HG03469 (cell line): Measurements from ENCODE around the gene TTC13.

Experiments
- ATAC-seq: cut with Tn5 transposase; IDR thresholded peaks from one replicate; pipeline ENCODE4 v1.9.1; 2021; ENCODE audit warnings: mild to moderate bottlenecking, moderate library complexity, moderate number of reproducible peaks; ENCODE audit not compliant: unreplicated experiment

Gene TTC13

DNA sequence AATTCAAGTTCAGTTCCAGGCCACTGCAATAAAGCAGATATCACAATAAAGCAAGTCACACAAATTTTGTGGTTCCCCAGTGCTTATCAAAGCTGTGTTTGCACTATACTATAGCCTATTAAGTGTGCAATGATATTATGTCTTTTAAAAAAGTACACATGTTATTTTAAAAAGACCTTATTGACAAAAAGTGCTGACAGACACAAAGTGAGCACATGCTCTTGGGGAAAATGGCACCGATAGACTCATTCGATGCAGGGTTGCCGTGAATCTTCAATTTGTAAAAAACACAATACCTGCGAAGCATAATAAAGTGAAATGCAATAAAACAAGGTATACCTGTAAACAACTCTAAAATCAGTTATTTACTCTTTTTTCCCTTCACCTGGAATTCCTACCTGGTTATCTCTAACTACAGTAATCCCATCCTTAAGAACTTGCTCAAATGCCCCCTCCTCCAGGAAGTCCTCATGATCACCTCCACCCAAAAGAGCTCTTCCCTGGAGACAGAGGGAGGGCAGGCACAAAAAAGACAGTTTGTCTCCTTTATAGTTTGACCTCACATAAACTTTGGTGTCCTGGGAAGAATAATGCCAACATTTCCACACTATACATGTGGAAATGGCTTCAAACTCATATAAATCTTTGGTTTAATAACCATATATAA is 100.6 kb downstream of the TTC13 start:
- no peak for ATAC-seq

DNA sequence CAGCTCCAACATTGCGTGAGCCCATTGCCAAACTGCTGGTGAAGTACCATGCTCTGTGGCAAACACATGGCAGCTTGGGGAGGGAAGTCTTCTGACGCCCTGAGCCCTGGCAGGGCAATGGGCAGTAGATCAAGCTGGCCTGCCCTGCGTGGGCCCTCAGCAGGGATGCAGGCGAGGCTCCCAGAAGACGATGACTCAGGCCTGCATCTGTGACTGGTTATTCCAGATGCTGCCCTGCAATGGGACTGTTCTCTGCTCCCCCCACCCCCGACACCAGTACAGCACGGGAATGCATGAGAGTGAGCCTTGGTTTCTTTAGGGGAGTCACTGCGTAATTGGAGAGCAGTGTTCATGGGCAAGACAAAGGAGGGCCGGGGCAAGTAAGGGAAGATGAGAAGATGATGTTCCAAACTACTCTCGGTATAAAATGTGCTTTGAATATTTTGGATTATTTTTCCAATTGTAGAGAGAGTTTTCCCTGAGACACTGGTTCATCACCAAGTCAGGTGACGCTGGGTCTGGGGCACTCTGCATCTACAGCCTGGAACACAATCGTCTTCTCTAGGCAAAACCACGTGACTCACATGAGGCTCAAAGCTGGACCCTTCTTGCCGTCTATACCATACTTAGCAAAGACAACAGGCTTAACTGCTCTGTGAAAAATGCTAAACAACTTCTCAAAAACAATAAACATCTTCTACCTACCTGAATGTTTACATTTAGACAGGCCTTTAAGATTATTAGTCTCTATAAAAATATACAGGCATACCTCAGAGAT is 101.3 kb downstream of the TTC13 start:
- no peak for ATAC-seq

DNA sequence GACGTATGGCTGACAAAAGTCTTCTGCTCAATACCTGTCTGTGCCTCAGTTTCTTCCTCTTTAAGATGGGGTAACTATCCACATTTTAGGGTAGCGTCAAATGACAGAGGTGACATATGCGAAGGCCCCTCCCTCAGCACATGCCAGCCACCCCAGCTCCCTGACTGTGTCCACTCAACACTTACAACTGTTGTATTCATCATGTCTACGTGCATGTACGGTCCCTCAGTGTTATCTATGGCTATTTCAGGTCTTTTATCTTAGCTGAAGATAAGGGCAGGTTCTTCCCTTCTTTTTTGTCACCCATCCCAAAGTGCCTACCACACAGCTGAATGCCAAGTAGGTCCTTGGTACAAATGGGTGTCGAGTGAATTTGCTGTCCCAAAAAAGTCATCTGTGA is 102.0 kb downstream of the TTC13 start:
- no peak for ATAC-seq

DNA sequence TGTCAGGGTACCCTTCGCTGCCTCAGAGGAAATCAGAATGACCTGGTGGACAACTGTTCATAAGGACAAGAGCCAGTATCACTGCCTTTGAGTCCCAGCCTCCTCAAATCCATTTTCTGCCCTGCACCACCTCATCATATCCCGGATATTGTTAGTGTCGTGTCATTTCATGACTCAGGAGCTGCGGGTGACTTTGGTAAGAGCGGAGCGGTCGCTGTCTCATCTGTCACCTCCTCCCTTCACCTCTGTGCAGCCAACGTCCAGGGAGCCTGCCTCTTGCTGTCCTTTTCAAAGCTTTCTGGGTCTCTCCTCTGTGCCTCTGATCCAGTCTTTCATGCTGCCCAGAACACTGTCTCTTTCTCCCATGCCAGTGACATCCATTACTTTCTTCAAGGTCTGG is 103.3 kb downstream of the TTC13 start:
- ATAC-seq: no peak

DNA sequence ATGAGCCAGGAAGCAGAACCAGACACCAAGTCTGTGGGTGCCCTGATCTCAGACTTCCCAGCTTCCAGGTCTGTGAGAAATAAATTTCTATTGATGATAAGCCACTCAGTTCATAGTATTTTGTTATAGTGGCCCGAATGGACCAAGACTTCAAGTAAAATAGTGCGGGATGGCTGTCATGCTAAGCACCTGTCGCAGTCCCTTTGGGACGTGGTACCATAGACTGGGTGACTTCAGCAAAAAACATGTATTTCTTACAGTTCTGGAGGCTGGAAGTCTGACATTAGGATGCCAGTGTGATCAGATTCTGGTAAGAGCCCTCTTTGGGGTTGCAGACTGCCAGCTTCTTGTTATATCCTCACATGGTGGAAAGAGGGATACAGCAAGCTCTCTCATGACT is 107.7 kb downstream of the TTC13 start:
- ATAC-seq: no peak

DNA sequence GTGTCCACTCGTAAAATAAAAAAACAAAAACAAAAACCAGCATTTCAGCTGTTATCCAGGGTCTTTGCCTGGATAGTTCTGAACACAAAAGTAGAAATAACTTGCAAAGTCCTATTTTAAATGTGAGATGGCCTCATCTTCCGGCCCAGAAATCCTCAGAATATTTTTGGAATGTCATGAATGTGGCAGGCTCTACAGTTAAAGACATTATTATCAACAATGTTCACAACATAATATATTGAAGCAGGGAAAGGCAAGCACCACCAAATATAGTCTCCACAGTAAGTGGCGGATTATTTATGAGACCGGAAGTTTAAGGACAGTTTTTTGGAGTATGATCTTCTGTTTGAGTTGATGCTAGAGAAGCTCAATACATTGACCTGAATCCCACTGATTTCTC is 109.2 kb downstream of the TTC13 start:
- no peak for ATAC-seq

DNA sequence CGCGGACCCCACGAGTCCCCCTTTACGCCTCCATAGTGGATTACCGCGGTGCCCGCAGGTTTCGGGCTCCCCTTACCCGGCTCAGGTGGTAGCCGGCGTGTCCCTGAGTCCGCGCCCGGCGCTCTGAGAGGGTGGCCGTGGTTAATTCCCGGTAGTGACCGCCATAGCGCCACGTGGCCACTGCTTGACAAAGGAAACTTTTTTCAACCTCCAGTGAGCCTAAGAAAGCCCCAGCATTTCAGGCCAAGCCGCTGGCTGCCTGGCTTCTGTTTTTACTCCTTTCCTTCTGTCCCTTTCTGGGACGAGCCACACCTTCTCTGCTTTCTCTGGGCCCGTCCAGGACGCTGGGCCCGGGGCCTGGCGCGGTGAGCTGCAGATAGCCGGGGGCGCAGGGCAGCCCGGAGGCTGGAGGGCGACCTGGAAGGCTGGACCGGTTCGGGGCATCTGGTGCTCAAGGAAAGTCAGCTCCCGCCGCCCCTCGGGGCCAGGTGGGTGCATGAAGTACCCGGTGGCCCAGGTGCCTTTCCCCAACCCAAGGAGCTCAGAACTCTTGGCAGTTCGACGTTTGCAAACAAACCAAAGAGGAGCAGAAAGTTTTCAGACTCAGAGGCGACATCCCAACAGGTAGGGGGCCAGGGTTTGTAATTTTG is 109.8 kb downstream of the TTC13 start:
- peak; percentile 20 for ATAC-seq

DNA sequence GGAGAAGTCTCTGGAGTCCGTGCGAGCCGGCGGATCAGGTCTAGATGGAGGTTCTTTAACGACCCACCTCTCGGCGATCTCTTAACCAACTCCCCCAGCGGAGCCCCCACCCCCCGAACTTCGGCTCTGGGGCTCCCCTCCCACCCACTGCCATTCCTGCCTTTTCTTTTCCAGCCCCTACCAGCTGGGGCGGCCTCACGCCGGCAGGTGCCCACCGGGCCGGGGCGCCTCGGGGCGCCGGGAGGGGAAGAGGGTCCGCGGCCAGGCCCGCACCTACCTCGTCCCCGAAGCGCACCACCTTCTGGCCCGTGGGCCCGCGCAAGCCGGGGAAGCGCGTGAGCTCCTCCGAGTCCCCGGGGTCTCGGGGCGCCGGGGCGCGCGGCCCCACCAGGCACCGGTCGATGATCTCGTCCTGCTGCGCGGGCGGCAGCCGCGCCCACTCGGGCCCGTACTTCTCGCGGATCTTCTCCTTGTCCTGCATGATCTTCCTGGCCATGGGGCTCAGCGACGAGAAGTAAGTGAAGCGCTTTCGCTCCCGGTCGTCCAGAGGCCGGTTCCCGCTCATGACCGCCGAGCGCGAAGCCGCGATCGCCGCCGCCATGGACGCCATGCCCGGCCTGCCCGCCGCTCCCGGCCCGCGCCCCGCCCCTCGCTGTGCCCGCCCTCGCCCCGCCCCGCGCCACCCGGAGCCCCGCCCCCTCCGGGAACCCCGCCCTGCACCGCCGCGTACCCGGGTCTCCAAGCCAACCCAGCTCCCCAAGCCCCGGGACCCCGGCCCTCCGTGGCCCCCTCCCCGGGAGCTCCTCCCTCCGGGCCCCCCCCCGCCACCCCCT is 110.5 kb downstream of the TTC13 start, which contains the start of gene C1orf198:
Gene C1orf198, minus strand, starts transcription at position 619 of the 833 bp plus-strand sequence. Its CDS starts 9 bp downstream, at position 610.
- peak; percentile 44 for ATAC-seq

DNA sequence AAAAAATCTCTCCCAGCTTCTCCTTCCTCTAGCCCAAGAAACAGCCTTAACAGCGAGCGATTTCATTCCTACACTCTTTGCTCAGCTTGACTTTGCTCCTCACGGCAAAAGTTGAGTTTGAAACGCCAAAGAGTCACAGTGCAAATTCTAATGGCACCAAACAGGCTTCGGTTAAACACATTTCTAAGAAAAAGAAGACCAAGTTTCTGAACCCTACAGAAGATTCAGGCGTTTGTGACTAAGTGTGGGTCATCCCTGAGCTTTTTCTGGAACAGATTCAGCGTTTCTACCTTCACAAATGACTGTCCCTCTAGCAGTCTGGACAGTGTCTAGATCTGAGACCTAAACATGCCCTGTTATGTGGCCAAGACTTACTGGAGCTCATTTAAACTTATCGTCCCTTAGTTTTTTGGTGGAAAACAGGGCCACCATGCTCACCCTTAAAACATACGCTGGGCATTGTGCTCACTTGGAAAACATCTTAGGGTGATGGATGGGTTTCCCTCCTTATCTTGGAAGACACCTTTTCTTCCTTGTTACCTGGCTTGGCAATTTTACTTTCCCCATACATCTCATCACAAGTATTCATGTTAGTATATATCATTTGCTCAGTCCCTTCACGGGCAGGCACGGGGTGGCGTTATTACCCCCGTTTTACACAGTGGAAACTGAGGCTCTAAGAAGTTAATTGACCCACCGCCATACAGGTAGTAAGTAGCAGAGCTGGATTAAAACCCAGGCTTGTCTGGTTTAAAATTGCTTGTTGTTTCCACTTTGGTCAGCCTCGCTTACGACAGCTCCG is 111.4 kb downstream of the TTC13 start:
- no peak for ATAC-seq

DNA sequence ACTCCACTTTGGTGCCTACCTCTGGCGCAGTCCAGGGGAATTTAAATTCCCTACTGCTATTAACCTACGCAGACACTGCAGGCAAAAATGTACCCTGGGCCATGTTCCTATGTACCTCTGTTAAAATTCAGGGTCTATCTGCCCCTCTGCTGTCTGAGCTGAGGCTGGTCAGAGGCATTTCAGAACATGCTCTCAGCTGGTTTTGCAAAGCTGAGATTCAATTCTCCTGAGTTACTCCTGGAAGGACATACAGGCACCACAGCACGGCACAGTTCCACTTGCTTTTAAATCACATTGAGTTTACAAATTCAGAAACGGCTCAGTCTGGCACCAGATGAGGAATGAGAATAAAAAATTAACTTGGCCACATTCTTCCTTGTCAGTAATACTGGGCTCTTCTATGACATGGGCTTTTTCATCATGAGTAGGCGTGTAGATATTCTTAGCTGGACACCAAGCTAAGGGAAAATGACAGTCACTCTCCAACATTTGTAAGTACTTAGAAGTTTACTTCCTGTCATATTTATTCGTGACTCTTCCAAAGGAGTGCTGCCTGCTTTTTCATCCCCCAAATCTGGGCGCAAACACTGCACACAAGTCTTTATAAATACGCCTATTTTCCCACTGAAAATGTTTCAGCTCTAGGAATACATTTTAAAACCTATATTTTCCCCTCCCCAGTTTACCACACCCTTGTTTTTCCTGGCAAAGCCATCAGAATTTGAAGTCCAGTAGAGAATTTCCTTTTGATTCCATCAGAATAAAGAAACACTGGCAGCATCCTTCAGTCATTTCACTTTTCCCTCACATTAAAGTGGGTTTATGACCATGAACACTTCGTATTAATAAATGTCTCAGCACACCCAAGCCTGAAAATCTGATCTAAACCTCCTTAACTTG is 112.2 kb downstream of the TTC13 start:
- no peak for ATAC-seq

DNA sequence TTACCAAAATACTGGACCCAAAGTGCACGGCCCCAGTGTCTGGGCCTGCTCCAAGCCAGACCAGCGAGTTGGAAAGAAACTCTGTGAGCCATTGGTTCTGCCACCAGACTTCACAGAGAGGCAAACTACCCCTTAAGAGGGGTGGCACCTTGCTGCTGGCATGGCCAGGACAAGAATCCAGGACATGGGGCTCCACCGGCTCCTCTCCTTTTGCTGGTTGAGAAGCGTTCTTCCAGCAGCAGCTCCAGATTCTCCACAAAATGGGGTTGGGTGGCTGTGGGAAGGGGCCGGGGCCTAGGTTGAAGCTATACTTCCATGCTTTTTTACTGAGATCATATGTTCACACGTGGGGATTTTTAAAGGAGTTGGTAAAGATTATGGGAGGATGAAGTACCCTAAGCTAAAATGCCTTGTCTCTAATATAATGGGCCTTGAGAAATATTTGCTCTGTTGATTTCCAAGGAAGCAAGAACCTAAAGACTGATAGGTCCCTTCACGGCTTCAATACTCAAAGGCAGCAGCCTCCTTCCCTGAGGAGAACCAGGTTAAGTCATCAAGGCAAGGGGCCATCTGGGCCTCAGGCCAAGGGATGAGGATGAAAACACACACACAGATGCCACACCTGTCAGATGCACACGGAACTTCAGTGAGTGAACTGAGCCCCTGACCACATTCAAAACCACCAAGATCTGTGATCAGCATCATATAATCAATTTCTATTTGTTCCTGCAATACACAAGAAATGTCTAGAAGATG is 113.4 kb downstream of the TTC13 start:
- no peak for ATAC-seq

DNA sequence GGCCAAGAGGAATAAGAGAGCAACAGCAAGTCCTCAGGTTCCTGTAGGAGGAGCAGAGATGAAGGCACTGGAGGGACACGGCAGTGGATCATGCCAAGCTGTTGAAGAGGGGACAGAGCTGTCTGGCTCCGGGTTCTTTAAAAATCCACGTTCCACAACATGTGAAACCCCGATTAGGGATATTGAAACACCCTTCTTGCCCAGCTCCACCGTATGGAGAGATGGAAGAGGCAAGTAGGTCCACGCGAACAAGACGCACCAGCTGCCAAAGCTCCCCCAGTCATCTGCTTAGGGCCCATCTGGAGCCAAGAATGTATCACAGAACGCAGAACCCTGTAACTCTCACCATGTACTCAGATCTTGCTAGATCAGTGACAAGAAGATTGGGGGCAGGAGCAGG is 114.2 kb downstream of the TTC13 start:
- no peak for ATAC-seq

DNA sequence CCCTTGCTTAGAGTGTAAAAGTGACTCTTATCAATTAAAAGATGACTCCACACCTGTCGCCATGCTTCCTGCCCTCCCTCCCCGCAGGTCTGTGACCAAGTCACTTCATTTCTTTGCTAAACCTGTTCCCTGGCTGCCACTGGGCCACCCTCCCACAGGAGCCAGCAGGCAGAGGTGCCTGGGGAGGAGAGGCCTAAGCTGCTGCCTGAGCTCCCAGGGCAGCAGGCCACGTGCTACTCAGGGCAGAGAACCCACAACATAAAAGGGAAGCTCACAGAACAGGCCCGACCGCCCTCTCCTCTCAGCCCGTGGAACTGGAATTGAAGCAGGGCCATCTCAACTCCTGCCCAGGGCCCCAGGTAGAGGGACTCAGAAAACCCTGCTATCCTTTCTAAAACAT is 115.2 kb downstream of the TTC13 start:
- ATAC-seq: no peak

DNA sequence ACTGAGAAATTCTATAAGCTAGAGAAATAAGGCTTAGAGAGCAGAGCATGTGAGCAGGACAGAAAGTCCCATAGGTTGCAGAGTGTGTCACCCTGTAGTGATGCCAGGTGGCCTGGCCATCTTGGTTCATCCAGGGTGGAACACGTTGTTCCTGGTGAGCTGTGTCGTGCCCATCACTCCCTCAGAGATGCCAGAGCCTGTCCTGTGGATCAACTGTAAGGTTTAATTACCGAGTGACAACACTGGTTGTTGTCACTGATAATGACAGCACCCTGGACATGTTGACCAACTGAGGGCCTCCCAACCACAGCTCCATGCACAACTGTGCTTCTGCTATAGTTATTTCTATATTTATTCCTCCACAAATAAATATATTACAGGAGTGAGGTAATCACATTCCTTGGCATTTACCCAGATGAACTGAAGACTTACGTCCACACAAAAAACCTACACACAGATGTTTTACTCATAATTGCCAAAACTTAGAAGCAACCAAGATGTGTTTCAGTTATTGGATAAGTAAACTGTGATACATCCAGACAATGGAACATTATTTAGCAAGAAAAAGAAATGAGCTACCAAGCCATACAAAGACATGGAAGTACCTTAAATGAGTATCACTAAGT is 116.6 kb downstream of the TTC13 start:
- no peak for ATAC-seq

DNA sequence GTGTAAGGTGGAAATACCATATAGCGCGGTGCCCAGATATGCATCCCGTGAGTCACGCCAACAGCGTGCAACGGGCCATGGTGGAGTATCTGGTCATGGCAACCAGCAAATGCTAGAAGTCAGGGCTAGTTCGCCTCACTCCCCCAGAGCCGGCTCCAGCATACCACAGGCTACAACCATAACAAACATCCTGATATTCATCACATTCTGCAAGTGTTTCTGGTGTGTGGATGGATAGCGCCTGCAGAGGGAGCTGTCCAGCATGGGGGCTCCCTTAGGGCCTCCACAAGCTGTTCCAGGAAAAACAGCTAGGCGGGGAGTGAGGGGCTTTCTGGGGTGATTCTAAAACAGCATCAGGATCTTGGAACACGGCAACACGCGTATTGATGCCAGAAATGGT is 117.2 kb downstream of the TTC13 start:
- ATAC-seq: no peak

DNA sequence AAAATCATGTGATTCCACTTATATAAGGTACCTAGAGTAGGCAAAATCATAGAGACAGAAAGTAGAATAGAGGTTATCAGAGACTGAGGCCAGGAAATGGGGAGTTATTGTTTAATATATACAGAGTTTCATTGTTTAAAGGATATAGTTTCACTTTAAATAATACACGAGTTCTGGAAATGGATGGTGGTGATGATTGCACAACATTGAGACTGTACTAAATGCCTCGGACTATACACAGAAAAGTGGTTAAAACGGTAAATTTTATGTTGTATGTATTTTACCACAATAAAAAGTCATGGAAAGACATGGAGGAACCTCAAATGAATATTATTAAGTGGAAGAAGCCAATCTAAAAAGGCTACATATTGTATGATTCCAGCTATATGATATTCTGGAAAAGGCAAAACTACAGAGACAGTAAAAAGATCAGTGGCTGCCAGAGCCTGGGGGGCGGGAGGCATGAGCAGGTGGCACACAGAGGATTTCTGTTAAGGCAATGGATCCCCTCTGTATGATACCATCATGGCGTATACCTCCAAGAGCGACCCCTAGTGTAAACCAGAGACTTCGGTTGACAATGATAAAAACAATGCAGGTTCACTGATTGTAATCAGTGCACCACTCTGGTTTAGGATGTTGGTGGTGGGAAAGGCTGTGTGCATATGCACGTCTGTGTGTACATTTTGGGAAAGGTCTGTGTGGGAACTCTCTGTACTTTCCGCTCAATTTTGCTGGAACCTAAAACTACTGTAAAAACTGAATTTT is 117.9 kb downstream of the TTC13 start:
- no peak for ATAC-seq
